Breast epithelium (tissue), 4 donors: ENCODE data around the gene TDP1. TPM values are rescaled to one million over a fixed set of nuclear protein-coding genes. Genes with fewer than 3 reads are reported as not detected.

Experiments
- DNase-seq, 2 donors: peaks; one replicate each; pipeline ENCODE4 v3.0.0-alpha.2; 2019; ENCODE audit warnings: low spot score in 2 of 2
- H3K27ac ChIP-seq, 2 donors: fragments of 200-600 bp; sonication (generic) in 1 of 2; one replicate each; pipeline ENCODE4 v1.5.1; 2016 to 2019; ENCODE audit warnings: mild to moderate bottlenecking in 1 of 2
- H3K27me3 ChIP-seq, 2 donors: fragments of 200-600 bp; sonication (generic) in 1 of 2; one replicate each; pipeline versions ENCODE4 v1.5.1 to v1.6.0; 2017 to 2019; ENCODE audit warnings: control low read depth in 1 of 2, mild to moderate bottlenecking in 1 of 2
- H3K36me3 ChIP-seq: fragments of 200-600 bp; one replicate; pipeline ENCODE4 v1.5.1; 2019
- H3K4me1 ChIP-seq, 2 donors: fragments of 200-600 bp; sonication (generic); one replicate each; pipeline ENCODE4 v1.5.1; 2016 to 2019; ENCODE audit warnings: control low read depth in 1 of 2
- H3K4me3 ChIP-seq, 3 donors: fragments of 200-600 bp; sonication (generic); 1 replicate in 2 of 3; 2 replicates in 1 of 3; pipeline ENCODE4 v1.5.1; 2016 to 2019; ENCODE audit warnings: mild to moderate bottlenecking in 3 of 3, moderate library complexity in 2 of 3
- H3K9me3 ChIP-seq, 2 donors: fragments of 200-600 bp; sonication (generic) in 1 of 2; one replicate each; pipeline ENCODE4 v1.5.1; 2016 to 2019; ENCODE audit warnings: control low read depth in 1 of 2
- CTCF ChIP-seq, 3 donors: fragments of 450-650 bp; IDR thresholded peaks; one replicate each; pipeline ENCODE4 v1.5.1; 2016 to 2017; ENCODE audit warnings: antibody characterized with exemption in 3 of 3, mild to moderate bottlenecking in 3 of 3, moderate library complexity in 3 of 3
- POLR2A ChIP-seq: fragments of 450-650 bp; IDR thresholded peaks from one replicate; pipeline ENCODE4 v1.6.1; 2016; ENCODE audit warnings: antibody characterized with exemption, mild to moderate bottlenecking, moderate library complexity
- POLR2AphosphoS5 ChIP-seq, 3 donors: sonication (generic); formaldehyde crosslinking; IDR thresholded peaks; one replicate each; pipeline ENCODE4 v1.6.1; 2017; ENCODE audit warnings: antibody characterized with exemption in 3 of 3
- intact Hi-C: fragments of 100-400 bp; cut with DNase I; formaldehyde crosslinking; loops from one replicate; pipeline ENCODE4 v1.15.1; 2023; ENCODE audit warnings: low total_unique reads
- total RNA-seq, 3 donors: library from RNA; depleted of rRNA; stranded (reverse); fragments of >200 nt; gene quantifications; one replicate each; pipeline ENCODE4 v1.1.0, GENCODE V29; 2016

Gene TDP1
- total RNA-seq, 3 donors from 2014 or later, result 9.6 to 29.9 (median 16.7) TPM

GRCh38 chr14:90042496-90043252 is 86.9 kb downstream of the TDP1 start:
- intact Hi-C loops, result no loop called here
- Histone ChIP-seq H3K4me3 (no peak overlapping the region), H3K4me1 (no peaks in the 10 kb centered on the region)

GRCh38 chr14:90045616-90046015 is 89.9 kb downstream of the TDP1 start:
- peaks cover 0 to 3% of the 10 kb centered on the region in 2 donors for H3K27me3 ChIP-seq
- H3K9me3 ChIP-seq, result no peaks in the 10 kb centered on the region
- no peak overlapping the region for H3K4me3 ChIP-seq
- TF ChIP-seq POLR2A (no peak), CTCF (IDR thresholded peaks at IDR 0.05) (no peak), POLR2AphosphoS5 (IDR thresholded peaks at IDR 0.05) (no peak)
- DNase-seq, result no peak
- H3K4me1 ChIP-seq, result no peaks in the 10 kb centered on the region
- no peaks in the 10 kb centered on the region for H3K36me3 ChIP-seq
- intact Hi-C loops, result no loop called here
- no peak overlapping the region for H3K27ac ChIP-seq

More at GRCh38 chr14:90042496-90043252, 86.9 kb downstream of the TDP1 start:
- Histone ChIP-seq H3K36me3 (no peaks in the 10 kb centered on the region), H3K27me3 (no peaks in the 10 kb centered on the region), H3K27ac (no peak overlapping the region), H3K9me3 (no peaks in the 10 kb centered on the region)
- DNase-seq, result no peak
- TF ChIP-seq POLR2AphosphoS5 (IDR thresholded peaks at IDR 0.05) (no peak), CTCF (IDR thresholded peaks at IDR 0.05) (no peak), POLR2A (no peak)

GRCh38 chr14:90049390-90049789 is 93.7 kb downstream of the TDP1 start:
- H3K36me3 ChIP-seq, result no peaks in the 10 kb centered on the region
- DNase-seq, result no peak
- H3K9me3 ChIP-seq, result no peaks in the 10 kb centered on the region
- H3K27me3 ChIP-seq, result peaks cover 0 to 16% of the 10 kb centered on the region in 2 donors
- no peak overlapping the region for H3K4me3 ChIP-seq
- H3K4me1 ChIP-seq, result no peaks in the 10 kb centered on the region
- no peak overlapping the region for H3K27ac ChIP-seq
- TF ChIP-seq POLR2A (no peak), CTCF (IDR thresholded peaks at IDR 0.05) (no peak), POLR2AphosphoS5 (IDR thresholded peaks at IDR 0.05) (no peak)
- intact Hi-C loops, result no loop called here

- H3K4me3 ChIP-seq, result no peak overlapping the region
- H3K27me3 ChIP-seq, result peaks cover 0 to 16% of the 10 kb centered on the region in 2 donors
- TF ChIP-seq POLR2A, result no peak
- no peaks in the 10 kb centered on the region for H3K9me3 ChIP-seq
- no peak overlapping the region for H3K27ac ChIP-seq
- intact Hi-C loops, result no loop called here
- no peaks in the 10 kb centered on the region for H3K36me3 ChIP-seq
- no peak for DNase-seq
- no peaks in the 10 kb centered on the region for H3K4me1 ChIP-seq
These were observed 94.5 kb downstream of the TDP1 start for GRCh38 chr14:90050271-90050670.

- H3K27me3 ChIP-seq, result peaks cover 0 to 21% of the 10 kb centered on the region in 2 donors
- TF ChIP-seq POLR2A (no peak), POLR2AphosphoS5 (IDR thresholded peaks at IDR 0.05) (no peak), CTCF (IDR thresholded peaks at IDR 0.05) (no peak)
- H3K4me3 ChIP-seq, result no peak overlapping the region
These were observed 97.3 kb downstream of the TDP1 start for GRCh38 chr14:90053044-90053443.

More at GRCh38 chr14:90053044-90053443, 97.3 kb downstream of the TDP1 start:
- Histone ChIP-seq H3K27ac (no peak overlapping the region), H3K36me3 (no peaks in the 10 kb centered on the region), H3K4me1 (no peaks in the 10 kb centered on the region), H3K9me3 (no peaks in the 10 kb centered on the region)
- DNase-seq, result no peak
- intact Hi-C loops, result no loop called here
